Astrocyte of the hippocampus (primary cell): ENCODE data around the gene PRKAB2.
"Not testable (repeated sequence)": the region's sequence is repeated elsewhere in the genome, so short reads cannot be mapped to it uniquely, and the experiment has no call there.

Source experiments
- DNase-seq: peaks from one replicate; pipeline ENCODE4 v3.0.0; 2011; ENCODE audit warnings: low read depth, low spot score

Gene PRKAB2, protein sequence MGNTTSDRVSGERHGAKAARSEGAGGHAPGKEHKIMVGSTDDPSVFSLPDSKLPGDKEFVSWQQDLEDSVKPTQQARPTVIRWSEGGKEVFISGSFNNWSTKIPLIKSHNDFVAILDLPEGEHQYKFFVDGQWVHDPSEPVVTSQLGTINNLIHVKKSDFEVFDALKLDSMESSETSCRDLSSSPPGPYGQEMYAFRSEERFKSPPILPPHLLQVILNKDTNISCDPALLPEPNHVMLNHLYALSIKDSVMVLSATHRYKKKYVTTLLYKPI

DNA sequence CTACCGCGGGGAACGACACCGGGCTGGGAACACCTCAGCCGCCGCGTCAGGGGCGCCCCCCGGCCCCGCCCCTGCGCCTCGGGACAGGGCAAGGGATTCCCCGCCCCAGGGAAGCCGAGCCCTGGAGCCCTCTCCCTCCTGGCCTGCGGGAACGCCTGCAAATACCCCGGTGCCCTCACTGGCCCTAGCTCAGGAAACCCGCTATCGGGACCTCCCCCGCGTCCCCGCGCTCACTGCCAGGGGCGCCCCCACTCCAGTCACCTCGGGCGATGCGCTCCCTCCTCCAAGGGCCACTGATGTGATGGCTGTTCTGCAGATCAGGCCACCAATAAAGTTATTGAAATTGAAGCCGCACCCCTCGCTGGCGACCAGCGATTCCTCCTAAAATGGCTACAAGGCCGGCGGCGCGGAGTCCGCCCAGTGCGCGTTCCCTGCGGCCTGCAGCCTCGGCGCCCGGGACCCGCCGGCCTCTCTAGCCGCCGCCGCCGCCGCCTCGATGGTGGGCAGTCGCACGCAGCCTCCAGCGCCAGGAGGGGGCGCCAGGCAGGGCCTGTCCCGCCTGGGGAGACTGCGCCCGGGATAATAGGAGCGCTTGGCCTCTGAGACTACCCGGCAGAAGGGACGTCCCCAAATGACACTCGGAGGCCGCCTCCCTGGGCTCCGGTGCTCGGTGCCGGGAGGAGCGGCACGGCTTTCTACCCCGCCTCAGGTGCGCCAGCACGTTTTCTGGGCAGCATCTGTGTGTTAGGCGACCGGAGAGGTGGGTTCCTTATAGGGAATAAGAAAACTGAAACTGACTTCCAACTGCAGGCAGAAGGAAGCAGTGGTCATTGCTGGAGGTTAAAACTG lies at the start of gene PRKAB2:
TSS of gene PRKAB2 (minus strand) at position 303 of the 849 bp plus-strand sequence. CDS start 326 bp downstream, outside the sequence.
- DNase-seq: peak; percentile 99

DNA sequence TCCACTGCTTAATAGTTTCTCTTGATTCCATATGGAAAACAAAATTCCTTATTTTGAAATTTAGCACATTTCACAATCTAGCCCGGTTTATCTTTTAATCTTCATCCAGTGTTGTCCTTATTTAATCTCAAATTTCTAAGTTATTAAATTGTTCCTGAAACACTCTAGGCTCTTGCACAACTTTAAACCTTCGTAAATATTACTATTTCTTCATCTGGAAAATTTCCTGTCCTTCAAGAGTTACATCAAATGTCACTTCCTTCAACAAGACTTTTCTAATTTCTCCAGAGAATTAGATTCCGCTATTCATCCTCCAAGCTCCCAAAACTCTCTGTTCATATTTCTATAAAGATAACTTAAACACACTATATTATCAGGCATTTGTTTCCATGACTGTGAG lies 46.3 kb upstream of the PRKAB2 start:
- no peak for DNase-seq

DNA sequence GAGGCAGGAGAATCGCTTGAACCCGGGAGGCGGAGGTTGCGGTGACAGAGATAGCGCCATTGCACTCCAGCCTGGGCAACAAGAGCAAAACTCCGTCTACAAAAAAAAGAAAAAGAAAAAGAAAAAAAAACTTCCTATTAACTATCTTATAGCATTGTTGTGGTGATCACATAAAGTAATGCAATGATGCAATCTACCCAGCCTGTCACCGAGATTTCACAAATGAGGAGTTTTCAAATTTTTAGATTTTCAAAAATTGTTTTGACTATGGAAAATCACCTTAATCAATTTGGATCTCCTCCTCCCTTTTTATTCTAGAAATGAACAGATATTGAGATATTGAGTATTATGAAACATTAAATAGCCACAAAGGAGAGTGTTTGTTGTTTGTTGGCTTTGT lies 44.9 kb upstream of the PRKAB2 start:
- DNase-seq: no peak

DNA sequence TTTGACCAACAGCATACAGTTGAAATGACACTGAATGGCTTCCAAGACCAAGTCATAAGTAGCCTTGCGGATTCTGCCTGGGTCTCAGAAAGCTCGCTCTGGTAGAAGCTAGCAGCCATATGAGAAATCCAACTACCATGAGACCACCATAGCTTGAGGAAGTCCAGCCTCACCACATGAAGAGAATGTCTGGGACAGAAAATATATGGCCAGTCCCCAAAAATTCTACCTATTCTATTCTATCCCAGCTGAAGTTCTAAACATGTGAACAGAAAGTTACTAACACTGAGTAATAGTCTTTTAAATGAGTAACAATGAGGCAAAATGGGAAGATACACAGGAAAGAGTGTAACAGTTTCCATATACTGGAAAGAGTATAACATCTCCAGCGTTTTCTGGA lies 43.9 kb upstream of the PRKAB2 start:
- no peak for DNase-seq

DNA sequence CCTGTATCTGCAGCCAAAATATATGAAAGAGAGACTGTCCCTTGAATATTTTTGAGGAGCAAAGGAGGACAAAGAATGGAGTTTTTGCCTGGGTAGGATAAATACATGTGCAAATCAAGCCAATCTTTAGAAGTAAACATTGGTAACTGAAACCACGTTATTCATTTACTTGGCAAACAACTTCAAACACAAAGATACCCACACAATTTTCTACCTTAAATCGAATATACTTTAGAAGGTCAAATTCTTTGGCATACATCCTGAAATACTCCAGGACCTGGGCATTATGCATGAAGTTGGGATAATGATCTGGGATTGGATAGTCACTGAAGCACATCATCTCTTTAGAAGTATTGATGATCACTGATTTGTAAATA lies 43.3 kb upstream of the PRKAB2 start:
- DNase-seq: no peak

DNA sequence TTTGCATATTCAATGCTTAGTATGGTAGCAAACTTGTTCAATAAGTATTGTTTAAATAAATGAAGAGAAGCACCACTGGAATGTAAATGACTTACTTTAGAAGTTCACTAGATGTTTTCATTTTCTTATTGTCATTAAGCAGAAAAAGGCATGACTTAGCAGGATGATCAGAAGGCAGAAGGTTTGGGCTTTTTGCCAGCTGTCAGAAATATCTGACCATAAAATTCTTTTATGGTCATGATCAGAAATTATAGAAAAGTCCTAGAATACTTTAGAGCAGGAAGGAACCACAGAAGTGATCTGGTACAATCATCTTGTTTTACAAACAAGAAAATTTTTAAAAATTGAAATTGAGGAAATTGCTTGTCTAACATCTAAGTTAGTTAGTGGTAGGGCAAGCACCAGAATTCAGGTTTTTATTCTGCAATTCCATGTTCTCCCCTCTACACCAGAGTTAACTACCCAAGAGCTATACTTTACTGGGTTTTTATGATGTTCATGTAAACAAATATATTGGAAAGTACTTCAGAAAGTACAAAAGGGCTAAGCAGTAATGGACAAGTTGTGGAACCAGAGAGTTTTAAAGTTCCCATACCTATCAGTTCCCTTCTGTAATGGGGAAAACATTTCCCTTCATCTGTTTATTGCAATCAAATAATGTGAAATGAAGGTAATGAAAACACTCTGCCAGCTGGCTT lies 42.7 kb upstream of the PRKAB2 start:
- peak; percentile 9 for DNase-seq

DNA sequence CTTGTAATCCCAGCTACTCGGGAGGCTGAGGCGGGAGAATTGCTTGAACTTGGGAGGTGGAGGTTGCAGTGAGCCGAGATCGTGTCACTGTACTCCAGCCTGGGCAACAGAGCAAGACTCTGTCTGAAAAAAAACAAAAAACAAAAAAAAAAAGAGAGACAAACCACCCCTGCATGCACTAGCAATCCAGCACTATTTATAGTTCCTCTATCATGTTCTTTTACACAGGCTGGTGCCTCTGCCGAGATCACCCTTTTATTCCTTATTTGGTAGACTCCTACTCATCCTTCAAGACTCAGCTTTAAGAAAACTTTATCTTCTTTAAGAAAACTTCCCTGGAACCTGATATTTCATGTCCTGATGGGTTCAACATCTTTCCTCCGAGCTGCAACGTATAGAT lies 42.1 kb upstream of the PRKAB2 start:
- no peak for DNase-seq

DNA sequence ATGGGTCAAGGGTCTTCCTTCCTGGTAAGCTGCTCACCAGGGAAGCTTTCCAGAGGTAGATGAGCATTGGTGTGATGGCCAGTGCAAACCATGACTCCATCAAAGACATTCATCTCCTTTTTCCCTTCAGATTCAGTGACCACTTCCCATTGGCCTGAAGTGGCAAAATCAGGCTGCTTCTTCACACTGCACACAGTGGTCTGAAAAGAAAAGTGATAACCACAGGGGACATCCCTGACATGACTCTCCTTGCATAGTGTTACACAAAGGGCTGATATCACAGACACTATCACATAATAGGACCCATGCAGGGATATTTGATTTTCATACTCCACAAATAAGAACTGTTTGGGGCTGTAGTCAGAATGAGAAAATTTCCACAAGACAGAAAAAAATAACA lies 41.0 kb upstream of the PRKAB2 start:
- no peak for DNase-seq

DNA sequence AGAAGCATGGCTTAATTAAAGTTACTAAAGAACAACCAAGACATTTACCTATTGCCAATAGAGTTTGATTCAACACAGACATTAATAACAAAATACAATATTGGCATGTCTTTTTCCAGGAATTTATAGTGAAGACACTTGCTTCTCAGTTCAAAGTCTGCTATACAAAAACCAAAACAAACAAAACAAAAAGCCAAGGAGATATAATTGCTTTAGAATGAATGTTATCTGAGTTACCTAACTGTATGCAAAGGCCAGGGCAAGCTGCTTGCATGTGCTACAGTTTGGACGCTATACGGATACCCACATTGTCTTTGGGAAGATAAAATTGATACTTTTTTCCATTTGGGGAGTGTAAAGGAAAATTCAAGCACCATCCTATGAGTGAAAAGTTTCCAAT lies 39.3 kb upstream of the PRKAB2 start:
- DNase-seq: no peak

DNA sequence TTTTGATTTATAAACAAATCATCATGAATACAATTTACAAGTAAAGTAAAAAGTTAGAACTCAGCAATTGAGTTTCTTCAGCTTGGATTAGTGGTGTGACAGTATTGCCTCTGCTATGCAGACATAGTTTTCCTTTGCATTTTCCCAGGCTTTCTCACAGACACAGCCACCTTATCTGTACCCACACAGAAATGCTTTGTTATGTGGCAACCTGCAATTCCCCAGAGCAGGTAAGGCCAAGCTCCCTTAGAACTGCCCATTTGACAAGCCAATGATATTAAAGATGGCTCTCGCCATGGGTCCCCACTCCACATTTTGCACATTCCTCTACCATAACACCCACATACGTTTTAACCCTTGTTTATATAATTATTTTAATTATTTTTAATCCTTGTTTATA lies 38.7 kb upstream of the PRKAB2 start:
- no peak for DNase-seq

DNA sequence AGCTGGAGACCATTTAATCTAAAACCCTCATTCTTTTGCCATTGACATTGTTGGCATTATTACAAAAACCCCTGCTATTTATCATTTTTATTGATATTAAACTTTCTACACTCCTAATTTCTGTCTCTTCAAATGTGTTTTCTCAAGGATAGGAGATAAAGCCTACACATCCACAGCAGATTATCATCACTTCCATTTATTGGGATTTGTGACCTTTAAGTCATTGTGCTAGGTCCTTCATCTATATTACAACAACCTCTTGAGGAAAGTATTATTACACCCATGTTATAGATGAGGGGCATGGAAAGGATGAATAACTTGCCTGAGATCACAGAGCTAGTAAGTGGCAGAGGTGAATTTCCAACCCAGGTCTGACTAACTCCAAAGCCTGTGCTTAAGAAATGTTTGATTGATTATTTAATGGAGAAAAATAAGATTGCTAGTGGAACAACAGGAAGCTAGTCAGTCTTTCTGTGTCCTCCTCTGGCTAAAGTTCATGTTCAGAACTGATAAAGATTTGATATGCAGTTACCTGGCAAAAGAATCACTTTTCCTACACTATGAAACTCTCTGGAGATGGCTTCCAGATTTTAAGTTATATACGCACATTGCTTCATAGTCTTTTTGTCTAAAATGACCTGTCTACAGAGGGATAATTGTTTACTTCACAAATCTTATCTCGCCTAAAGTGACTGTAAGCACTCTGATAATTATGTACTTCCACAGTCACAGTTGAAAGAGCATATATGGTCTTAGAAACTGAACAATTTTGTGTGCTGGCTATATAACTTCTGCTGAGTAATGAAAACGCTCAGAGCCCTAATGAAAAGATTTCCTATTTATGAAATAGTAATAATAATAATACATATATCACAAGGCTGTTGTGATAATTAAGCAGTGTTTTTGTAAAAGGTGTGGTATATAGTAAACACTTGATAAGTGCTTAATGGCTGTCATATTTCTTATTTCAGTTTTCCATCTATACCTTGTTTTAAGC lies 37.9 kb upstream of the PRKAB2 start:
- DNase-seq: no peak

DNA sequence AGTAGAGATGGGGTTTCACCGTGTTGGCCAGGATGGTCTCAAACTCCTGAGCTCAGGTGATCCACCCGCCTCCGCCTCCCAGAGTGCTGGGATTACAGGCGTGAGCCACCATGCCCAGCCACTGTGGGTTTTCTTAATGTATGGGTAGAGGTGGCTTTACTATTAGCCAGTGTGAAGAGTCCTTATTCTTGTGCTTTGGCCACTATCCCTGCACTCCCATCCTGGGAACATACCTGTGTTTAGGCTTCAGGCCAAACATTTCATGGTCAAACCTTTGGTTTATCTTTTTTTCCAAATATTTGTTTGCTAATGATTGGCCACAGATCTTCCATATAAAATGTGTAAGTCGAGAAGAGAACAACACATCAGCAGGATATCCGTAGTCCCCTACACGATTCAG lies 36.3 kb upstream of the PRKAB2 start:
- no peak for DNase-seq

DNA sequence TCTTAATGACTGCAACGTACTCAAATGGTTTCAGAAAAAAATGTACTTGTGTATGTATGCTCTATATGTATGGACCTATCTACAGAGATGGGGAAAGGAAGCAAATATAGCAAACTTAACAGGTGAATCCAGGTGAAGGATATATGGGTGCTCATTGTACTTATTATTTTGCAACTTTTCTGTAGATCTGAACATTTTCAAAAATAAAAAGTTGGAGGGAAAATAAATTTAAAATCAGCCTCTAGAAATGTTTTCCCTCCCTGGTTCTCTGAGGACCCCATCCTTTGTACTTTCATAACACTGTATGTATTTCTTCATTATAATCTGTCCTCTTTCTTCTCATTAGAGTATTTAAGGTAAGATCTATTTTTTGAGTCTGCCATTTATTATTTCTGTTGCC lies 34.9 kb upstream of the PRKAB2 start:
- no peak for DNase-seq

DNA sequence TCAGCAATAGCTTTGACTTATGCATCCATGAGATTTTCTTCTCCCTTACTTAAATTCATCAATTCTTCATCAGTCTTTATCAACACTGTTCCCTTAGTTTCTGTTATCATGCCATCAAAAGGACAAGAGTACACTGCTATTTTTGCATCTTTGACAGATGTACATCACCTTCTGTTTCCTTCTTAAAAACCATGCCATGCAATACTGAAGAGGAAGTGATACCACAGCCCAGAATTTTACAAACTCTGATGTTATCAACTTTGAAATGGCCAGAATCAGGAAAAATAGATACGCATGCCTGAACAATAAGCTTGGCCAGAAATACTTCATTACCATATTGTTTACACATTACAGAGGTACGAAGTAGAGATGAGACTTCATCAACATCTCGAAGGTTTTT lies 31.8 kb upstream of the PRKAB2 start:
- no peak for DNase-seq

DNA sequence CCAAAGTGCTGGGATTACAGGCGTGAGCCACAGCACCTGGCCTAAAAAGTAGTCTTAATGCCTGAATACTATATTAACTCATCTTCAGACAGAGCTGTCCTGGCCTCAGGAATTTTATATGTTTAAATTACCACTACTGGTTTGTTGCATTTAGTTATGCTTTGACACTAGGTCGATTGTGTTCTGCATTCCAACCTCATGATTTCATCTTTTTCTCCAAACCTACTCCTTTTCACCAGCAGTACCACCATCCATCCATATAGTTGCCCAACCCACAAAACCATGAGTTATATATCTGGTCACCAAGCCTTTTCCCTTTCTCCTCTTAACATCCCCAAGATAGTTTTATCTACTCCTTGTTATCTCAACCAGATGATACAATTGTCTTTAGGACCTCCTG lies 30.3 kb upstream of the PRKAB2 start:
- DNase-seq: no peak

DNA sequence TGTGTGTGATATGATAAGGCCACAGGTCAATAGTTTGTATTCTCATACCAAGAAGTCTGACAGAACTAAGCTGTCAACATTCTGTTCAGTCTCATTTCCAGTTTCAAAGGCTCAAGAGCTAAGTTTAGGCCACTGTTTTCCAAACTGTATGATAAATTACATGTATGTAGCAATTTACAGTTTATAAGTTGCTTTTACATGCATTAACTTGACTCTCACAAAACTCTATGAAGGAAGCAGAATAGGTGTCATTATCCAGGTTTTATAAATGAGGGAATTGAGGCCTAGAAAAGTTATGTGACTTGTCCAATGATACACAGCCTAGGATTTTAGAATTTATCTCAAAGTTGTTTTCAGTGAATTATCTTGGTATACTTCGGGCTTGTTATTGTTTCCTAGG lies 29.5 kb upstream of the PRKAB2 start:
- DNase-seq: no peak

DNA sequence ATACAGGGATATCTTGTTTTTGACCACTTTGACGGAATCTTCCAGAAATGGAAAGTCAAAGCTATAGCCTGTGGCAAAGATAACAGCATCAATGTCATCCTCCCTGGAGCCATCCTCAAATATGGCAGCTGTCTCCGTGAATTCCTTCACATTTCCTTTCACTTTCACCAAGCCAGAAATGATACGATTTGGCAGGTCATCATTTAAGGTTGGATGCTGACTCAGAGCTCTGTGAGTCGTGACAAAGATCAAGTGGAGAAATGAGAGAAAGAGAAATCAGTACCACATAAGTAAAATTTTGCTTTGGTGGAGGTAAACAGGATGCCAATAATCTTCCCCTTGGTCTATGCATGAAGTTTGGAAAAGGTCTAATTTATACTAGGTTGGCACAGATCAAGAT lies 29.0 kb upstream of the PRKAB2 start:
- no peak for DNase-seq

DNA sequence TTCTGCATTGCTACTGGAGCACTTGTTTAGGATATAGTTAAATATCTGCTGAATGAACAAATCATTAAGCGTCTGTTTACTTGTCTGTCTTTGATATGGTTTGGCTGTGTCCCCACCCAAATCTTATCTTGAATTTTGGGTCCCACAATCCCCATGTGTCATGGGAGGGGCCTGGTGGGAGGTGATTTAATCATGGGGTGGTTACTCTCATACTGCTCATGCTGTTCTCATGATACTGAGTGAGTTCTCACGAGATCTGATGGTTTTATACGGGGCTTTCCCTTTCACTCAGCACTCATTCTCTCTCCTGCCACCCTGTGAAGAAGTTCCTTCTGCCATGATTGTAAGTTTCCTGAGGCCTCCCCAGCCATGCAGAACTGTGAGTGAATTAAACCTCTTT lies 25.1 kb upstream of the PRKAB2 start:
- not testable (repeated sequence) for DNase-seq

DNA sequence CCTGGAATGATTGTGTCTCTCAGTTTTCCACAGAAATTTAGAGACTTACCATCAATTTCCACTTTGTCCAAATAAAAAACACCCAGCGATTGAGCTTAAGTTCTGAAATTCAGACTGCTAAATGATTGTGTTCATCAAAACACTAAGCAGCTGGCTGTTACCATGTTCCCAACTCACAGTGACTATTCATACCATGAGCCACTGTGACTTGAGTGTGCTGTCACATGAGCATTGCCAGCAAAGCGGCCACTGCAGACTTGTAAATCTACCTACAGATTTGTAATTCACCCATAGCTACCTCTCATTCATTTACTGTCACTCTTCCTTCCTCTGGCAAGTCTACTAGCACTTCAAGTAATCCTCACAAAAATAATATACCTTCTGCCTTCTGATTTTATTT lies 17.2 kb upstream of the PRKAB2 start:
- DNase-seq: no peak

DNA sequence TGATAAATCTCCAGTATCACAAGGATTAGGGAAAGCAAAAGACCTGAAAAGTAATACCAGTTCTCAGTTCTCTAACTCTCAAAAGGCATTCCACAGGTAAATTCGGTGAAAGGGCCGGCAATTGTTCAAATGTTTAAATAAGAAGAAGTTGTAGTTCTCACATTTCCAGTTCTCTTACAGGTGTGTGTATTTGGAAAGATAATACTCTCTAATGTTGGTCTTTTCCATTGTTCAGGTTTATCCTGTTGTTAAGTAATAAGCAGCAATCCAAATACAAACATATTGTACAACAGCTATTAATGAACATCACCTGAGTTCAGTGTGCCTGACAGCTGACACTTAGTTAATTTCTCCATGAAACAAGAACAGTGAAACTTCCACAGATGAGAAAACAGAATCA lies 13.2 kb upstream of the PRKAB2 start:
- DNase-seq: no peak

DNA sequence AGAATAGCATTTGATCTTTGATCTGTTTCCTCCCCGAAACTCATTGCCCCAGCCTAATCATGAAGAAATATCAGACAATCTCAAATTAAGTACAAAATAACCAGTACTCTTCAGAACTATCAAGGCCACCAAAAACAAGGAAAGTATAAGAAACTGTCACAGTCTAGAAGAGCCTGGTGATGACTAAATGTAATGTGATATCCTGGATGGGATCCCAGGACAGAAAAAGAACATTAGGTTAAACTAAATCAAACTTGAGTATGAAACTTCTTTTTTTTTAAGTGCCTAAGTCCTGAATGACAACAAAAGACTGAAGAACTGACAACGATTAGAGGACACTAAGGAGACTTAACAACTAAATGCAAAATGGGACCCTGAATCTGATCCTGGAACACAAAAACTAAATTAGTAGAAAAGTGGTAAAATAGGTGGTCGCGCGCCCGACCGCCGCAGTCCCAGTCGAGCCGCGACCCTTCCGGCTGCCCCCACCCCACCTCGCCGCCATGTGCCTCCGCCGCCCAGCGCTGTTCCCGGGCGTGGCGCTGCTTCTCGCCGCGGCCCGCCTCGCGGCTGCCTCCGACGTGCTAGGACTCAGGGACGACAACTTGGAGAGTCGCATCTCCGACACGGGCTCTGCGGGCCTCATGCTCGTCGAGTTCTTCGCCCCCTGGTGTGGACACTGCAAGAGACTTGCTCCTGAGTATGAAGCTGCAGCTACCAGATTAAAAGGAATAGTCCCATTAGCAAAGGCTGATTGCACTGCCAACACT lies 5.5 kb upstream of the PRKAB2 start:
- DNase-seq: peak; percentile 40
